CD4-positive, CD25-positive, alpha-beta regulatory T cell (primary cell): Measurements from ENCODE around the gene KAT2B. TPM values are rescaled to one million over a fixed set of nuclear protein-coding genes. Genes with fewer than 3 reads are reported as not detected.
A peak's percentile ranks its signal among the peaks of the same experiment; 100 is the strongest.

ENCODE experiments used
- ATAC-seq, 2 donors: fragments of 150-1000 bp; cut with Tn5 transposase; one replicate each; pipeline ENCODE4 v1.10.0; 2021; ENCODE audit warnings: low read depth in 2 of 2, moderate number of reproducible peaks in 2 of 2, moderate library complexity in 1 of 2
- DNase-seq, 3 donors: peaks; one replicate each; pipeline versions ENCODE4 v3.0.0 to v3.0.0-alpha.2; 2012 to 2022; ENCODE audit warnings: mixed read lengths in 1 of 3
- H3K27ac ChIP-seq: one replicate; pipeline ENCODE4 v1.7.0; 2013; ENCODE audit warnings: mild to moderate bottlenecking, low read length; ENCODE audit not compliant: insufficient read depth, poor library complexity, severe bottlenecking
- H3K27me3 ChIP-seq: one replicate; pipeline ENCODE4 v1.7.0; 2013; ENCODE audit warnings: low read length; ENCODE audit not compliant: control insufficient read depth, insufficient read depth
- H3K36me3 ChIP-seq: one replicate; pipeline ENCODE4 v1.7.0; 2013; ENCODE audit warnings: mild to moderate bottlenecking, low read length, moderate library complexity; ENCODE audit not compliant: control insufficient read depth, insufficient read depth
- H3K4me1 ChIP-seq: 2 replicates; pipeline ENCODE4 v1.7.0; 2013; ENCODE audit warnings: mild to moderate bottlenecking, low read length; ENCODE audit not compliant: insufficient read depth, control insufficient read depth, poor library complexity, severe bottlenecking
- H3K4me3 ChIP-seq: one replicate; pipeline ENCODE4 v1.7.0; 2013; ENCODE audit warnings: low read depth, mild to moderate bottlenecking, low read length, moderate library complexity
- H3K9me3 ChIP-seq, 2 experiments: 1 replicate in 1 of 2; 2 replicates in 1 of 2; pipeline ENCODE4 v1.7.0; 2013; ENCODE audit warnings: low read length in 2 of 2, mild to moderate bottlenecking in 1 of 2, moderate library complexity in 1 of 2; ENCODE audit not compliant: control insufficient read depth in 2 of 2
- H3K27ac Mint-ChIP-seq, 3 donors: one replicate each; pipeline ENCODE4 v1.8.0; 2020 to 2022; ENCODE audit warnings: mild to moderate bottlenecking in 3 of 3, mixed read lengths in 3 of 3, moderate library complexity in 2 of 3
- H3K27me3 Mint-ChIP-seq: one replicate; pipeline ENCODE4 v1.8.0; 2022; ENCODE audit warnings: mild to moderate bottlenecking, mixed read lengths
- H3K36me3 Mint-ChIP-seq: one replicate; pipeline ENCODE4 v1.8.0; 2020; ENCODE audit warnings: mixed read lengths
- H3K4me1 Mint-ChIP-seq, 4 donors: one replicate each; pipeline ENCODE4 v1.8.0; 2020 to 2022; ENCODE audit warnings: mixed read lengths in 4 of 4, mild to moderate bottlenecking in 1 of 4
- H3K4me3 Mint-ChIP-seq, 4 donors: one replicate each; pipeline ENCODE4 v1.8.0; 2020 to 2022; ENCODE audit warnings: mild to moderate bottlenecking in 4 of 4, mixed read lengths in 4 of 4, moderate library complexity in 3 of 4
- H3K9me3 Mint-ChIP-seq, 7 donors: one replicate each; pipeline ENCODE4 v1.8.0; 2020 to 2022; ENCODE audit warnings: mixed read lengths in 7 of 7, mild to moderate bottlenecking in 3 of 7, moderate library complexity in 2 of 7
- polyA plus RNA-seq, 4 donors: library from polyadenylated mRNA; unstranded; fragments of 300-500 nt; fragmentation: Illumina TruSeq; gene quantifications; one replicate each; pipeline ENCODE4 v1.2.3, GENCODE V29; 2021
- total RNA-seq: library from RNA; stranded (reverse); gene quantifications from one replicate; pipeline ENCODE4 v1.2.3, GENCODE V29; 2022

The KAT2B gene
- total and polyA plus RNA-seq, 5 donors from 2014 or later, result 5.7 to 185 (median 8.7) TPM

DNA sequence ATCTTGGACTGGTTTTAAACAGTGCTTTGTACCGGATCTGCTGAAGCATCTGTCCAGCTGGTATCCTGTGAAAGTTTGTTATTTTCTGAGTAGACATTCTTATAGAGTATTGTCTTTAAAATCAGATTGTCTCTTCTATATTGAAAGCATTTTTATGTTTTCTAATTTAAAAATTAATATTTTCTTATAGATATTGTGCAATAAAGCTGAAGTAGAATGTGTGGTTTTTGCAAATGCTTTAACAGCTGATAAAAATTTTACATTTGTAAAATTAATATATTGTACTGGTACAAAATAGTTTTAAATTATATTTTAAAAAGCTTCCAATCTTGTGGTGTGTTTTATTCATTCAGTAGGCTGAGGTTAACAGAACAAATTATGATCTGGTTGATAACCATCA is 113.8 kb downstream of the KAT2B start:
- H3K27ac ChIP-seq, result no peak overlapping the region
- H3K4me1 ChIP-seq, result no peaks in the 10 kb centered on the region
- H3K4me3 ChIP-seq, result no peak overlapping the region
- no peak overlapping the region for H3K4me3 Mint-ChIP-seq
- peaks cover 0 to 19% (median 5%) of the 10 kb centered on the region in 4 donors for H3K4me1 Mint-ChIP-seq
- H3K27me3 ChIP-seq, result no peaks in the 10 kb centered on the region
- H3K36me3 ChIP-seq, result peaks cover 41% of the 10 kb centered on the region
- no peaks in the 10 kb centered on the region for H3K27me3 Mint-ChIP-seq
- no peak overlapping the region for H3K27ac Mint-ChIP-seq
- no peak for DNase-seq
- H3K9me3 ChIP-seq, result no peaks in the 10 kb centered on the region
- H3K36me3 Mint-ChIP-seq, result peaks cover 17% of the 10 kb centered on the region
- no peak for ATAC-seq
- H3K9me3 Mint-ChIP-seq, result no peaks in the 10 kb centered on the region

DNA sequence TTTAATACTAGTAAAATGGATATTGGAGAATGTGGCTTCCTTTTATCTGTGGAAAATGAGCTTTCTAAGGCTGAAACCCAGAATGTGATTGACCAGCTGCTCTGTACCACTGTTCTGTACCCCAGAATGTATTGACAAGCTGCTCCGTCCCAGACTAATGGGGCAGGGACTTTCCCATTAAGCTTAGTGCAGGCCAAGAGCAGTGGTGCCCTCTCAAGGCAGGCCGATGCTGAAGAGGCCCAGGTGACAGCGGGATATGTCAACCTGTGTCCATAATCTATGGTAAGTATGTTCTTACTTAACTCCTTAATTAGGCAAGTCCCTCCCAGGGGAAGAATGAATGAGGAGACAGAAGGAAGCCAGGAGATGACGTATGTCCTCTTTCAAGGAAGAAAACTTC is 114.7 kb downstream of the KAT2B start:
- no peaks in the 10 kb centered on the region for H3K9me3 Mint-ChIP-seq
- Histone ChIP-seq H3K4me3 (no peak overlapping the region), H3K9me3 (no peaks in the 10 kb centered on the region), H3K27ac (no peak overlapping the region), H3K4me1 (peaks cover 1% of the 10 kb centered on the region), H3K27me3 (no peaks in the 10 kb centered on the region), H3K36me3 (peaks cover 34% of the 10 kb centered on the region)
- no peaks in the 10 kb centered on the region for H3K27me3 Mint-ChIP-seq
- DNase-seq, result no peak
- H3K27ac Mint-ChIP-seq, result peak overlapping the region in 1 of 3 donors; percentile 25
- peaks cover 5 to 25% (median 9%) of the 10 kb centered on the region in 4 donors for H3K4me1 Mint-ChIP-seq
- H3K36me3 Mint-ChIP-seq, result peaks cover 13% of the 10 kb centered on the region
- H3K4me3 Mint-ChIP-seq, result no peak overlapping the region
- ATAC-seq, result no peak

DNA sequence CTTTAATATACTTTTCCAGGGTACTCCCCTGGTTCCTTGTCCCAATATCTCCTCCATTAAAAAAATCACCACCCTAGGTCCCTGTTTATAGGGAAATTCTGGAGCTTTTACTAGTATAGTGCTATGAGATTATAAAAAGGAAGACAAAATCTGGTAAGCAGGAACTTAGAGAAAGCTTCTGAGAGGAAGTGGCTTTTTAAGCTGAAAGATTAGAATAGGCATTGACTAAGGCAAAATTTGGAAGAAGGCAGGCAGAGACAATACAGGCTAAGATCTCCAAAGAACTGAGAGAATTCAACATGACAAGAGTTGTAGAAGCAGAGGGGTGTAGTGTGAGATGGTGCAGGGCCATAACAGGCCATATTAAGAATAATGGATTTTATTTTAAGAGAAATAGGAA is 120.0 kb downstream of the KAT2B start:
- Mint-ChIP-seq H3K9me3 (peaks cover 0 to under 1% (median 0%) of the 10 kb centered on the region in 7 donors), H3K4me1 (peaks cover 16 to 32% (median 24%) of the 10 kb centered on the region in 4 donors), H3K27me3 (no peaks in the 10 kb centered on the region), H3K36me3 (no peaks in the 10 kb centered on the region), H3K27ac (peak overlapping the region; percentile 3 to 48 (median 11)), H3K4me3 (peak overlapping the region in 1 of 4 donors; percentile 4)
- H3K27me3 ChIP-seq, result no peaks in the 10 kb centered on the region
- DNase-seq, result peak in 1 of 3 donors; percentile 39
- peak in 1 of 2 donors; percentile 57 for ATAC-seq
- H3K4me3 ChIP-seq, result peak overlapping the region; percentile 28
- no peaks in the 10 kb centered on the region for H3K36me3 ChIP-seq
- H3K27ac ChIP-seq, result no peak overlapping the region
- no peaks in the 10 kb centered on the region for H3K9me3 ChIP-seq
- peaks cover 11% of the 10 kb centered on the region for H3K4me1 ChIP-seq

DNA sequence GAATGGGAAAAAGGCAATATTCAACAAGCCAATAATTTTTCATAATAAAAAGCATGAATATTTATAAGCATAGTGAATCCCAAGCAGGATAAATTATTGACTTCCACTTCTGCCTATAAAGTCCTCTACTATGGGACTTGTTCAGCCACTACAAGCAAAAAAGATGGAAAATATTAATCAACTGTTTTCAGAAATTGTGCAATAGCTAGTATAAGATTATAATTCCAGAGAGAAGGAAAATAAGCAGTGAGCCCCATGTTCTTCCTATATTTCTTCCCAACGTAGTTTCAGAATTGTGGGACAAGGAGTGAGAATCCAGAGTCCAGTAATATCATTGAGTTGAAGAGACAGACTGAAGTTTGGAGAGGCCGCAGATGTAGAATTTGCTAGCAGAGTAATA is 121.5 kb downstream of the KAT2B start:
- H3K9me3 ChIP-seq, result no peaks in the 10 kb centered on the region
- no peak for DNase-seq
- Mint-ChIP-seq H3K4me3 (no peak overlapping the region), H3K9me3 (peaks cover 0 to 1% (median 0%) of the 10 kb centered on the region in 7 donors), H3K27me3 (no peaks in the 10 kb centered on the region), H3K4me1 (peaks cover 16 to 36% (median 25%) of the 10 kb centered on the region in 4 donors), H3K27ac (no peak overlapping the region), H3K36me3 (no peaks in the 10 kb centered on the region)
- peaks cover 11% of the 10 kb centered on the region for H3K4me1 ChIP-seq
- H3K27me3 ChIP-seq, result no peaks in the 10 kb centered on the region
- no peak overlapping the region for H3K4me3 ChIP-seq
- H3K36me3 ChIP-seq, result no peaks in the 10 kb centered on the region
- no peak overlapping the region for H3K27ac ChIP-seq
- ATAC-seq, result no peak

DNA sequence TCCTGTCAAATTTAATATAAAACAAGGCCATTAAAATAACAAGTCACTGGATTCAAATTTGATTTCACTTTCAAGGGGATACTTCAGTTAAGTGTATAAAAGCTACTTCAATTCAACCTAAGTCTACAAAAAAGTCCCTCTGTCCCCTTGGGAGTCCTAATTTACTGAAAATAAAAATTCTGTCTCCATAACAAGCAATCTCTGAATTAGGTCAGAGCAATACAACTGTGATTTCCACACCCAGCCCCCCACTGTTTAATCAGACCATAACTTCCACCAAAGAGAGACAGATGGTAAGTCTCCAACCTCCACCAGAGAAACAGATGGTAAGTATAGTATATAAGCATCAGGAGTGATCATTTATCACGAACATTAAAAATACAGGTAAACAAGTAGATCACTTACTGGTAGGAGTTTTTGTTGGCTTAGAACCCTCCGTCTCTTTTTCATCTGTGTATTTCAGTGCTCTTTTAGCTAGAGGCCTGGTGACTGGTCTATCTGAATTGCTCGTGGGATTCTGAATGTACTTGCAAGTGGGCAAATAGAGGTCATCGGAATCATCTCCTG is 133.7 kb downstream of the KAT2B start:
- H3K4me1 Mint-ChIP-seq, result peaks cover 0 to 5% (median 0%) of the 10 kb centered on the region in 4 donors
- ATAC-seq (no peak), DNase-seq (no peak)
- no peaks in the 10 kb centered on the region for H3K27me3 Mint-ChIP-seq
- Histone ChIP-seq H3K4me3 (no peak overlapping the region), H3K9me3 (no peaks in the 10 kb centered on the region), H3K36me3 (no peaks in the 10 kb centered on the region), H3K27me3 (no peaks in the 10 kb centered on the region), H3K4me1 (no peaks in the 10 kb centered on the region), H3K27ac (no peak overlapping the region)
- peak overlapping the region in 1 of 3 donors; percentile 20 for H3K27ac Mint-ChIP-seq
- no peak overlapping the region for H3K4me3 Mint-ChIP-seq
- peaks cover 9% of the 10 kb centered on the region for H3K36me3 Mint-ChIP-seq
- no peaks in the 10 kb centered on the region for H3K9me3 Mint-ChIP-seq

DNA sequence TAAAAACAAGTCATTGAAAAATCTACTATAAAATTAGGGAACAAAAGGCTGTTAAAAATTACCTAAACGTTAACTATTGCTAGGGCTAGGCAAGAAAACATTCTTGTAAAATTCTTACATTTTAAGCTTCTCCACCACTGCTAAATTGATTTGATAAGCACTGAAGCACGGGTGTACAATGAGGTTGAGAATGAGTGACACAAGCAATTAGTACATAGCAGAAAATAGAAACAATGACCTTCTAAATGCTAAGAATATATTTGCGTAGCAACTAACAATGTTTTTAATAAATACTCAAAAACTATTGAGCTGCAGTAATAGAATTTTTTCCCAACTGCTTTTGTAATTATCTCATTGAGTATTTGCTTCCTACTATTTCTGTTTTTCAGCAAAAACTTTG is 141.0 kb downstream of the KAT2B start:
- ATAC-seq (no peak), DNase-seq (no peak)
- no peaks in the 10 kb centered on the region for H3K27me3 Mint-ChIP-seq

DNA sequence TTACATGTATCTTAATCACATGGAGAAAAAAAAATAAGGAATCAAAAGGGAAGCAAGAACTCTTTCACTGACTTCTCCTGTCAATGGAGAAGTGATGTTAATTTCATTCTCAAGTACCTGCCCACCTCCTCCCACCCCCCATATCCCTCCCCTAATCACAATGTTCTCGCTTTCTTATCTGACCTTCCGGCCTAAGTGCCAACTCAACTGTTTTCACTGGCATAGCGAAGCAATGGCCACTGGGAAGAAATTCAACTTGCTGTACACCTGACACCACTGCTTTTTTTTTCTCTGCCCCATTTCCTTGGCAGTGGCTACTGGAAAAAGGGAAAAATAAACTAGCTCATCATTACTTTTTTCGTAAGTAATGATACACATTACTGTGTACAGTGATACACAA is 142.0 kb downstream of the KAT2B start:
- Mint-ChIP-seq H3K36me3 (no peaks in the 10 kb centered on the region), H3K9me3 (peaks cover 0 to 1% (median 0%) of the 10 kb centered on the region in 7 donors), H3K4me1 (peaks cover 0 to 20% (median 3%) of the 10 kb centered on the region in 4 donors), H3K4me3 (no peak overlapping the region), H3K27ac (no peak overlapping the region), H3K27me3 (no peaks in the 10 kb centered on the region)
- peaks cover 13% of the 10 kb centered on the region for H3K4me1 ChIP-seq
- no peaks in the 10 kb centered on the region for H3K36me3 ChIP-seq
- DNase-seq (no peak), ATAC-seq (no peak)
- H3K27ac ChIP-seq, result no peak overlapping the region
- no peaks in the 10 kb centered on the region for H3K27me3 ChIP-seq
- H3K4me3 ChIP-seq, result no peak overlapping the region
- no peaks in the 10 kb centered on the region for H3K9me3 ChIP-seq

More for the DNA sequence above, 141.0 kb downstream of the KAT2B start:
- H3K36me3 Mint-ChIP-seq, result no peaks in the 10 kb centered on the region
- H3K27ac ChIP-seq, result no peak overlapping the region
- H3K4me3 Mint-ChIP-seq, result no peak overlapping the region
- H3K27me3 ChIP-seq, result no peaks in the 10 kb centered on the region
- H3K4me3 ChIP-seq, result no peak overlapping the region
- H3K4me1 Mint-ChIP-seq, result peaks cover 0 to 20% (median 3%) of the 10 kb centered on the region in 4 donors
- peaks cover 0 to 1% (median 0%) of the 10 kb centered on the region in 7 donors for H3K9me3 Mint-ChIP-seq
- H3K36me3 ChIP-seq, result no peaks in the 10 kb centered on the region
- peaks cover 6% of the 10 kb centered on the region for H3K4me1 ChIP-seq
- no peak overlapping the region for H3K27ac Mint-ChIP-seq
- no peaks in the 10 kb centered on the region for H3K9me3 ChIP-seq

DNA sequence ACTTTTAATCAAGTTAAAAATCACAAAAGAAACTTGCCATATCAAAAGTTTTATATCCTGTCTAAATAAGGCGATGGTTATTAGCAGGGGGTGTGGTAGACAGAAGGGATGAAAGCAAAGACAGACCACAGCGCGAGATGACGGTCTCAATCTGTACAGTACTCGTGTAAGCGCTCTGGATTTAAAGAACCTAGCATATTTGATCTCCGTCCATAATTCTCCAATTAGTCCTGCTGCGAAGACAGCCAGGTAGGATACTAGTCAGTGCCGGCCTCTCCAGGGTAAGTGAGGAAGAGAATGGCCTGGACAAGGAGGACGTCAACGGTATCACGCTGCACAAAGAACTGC is 145.1 kb downstream of the KAT2B start:
- H3K27me3 Mint-ChIP-seq, result no peaks in the 10 kb centered on the region
- Histone ChIP-seq H3K36me3 (no peaks in the 10 kb centered on the region), H3K27ac (peak overlapping the region; percentile 99), H3K27me3 (no peaks in the 10 kb centered on the region), H3K9me3 (no peaks in the 10 kb centered on the region), H3K4me1 (peaks cover 20% of the 10 kb centered on the region), H3K4me3 (peak overlapping the region; percentile 95)
- no peak overlapping the region for H3K27ac Mint-ChIP-seq
- ATAC-seq (no peak), DNase-seq (peak; percentile 4 to 75 (median 41))
- H3K4me1 Mint-ChIP-seq, result peaks cover 3 to 12% (median 6%) of the 10 kb centered on the region in 4 donors
- H3K9me3 Mint-ChIP-seq, result no peaks in the 10 kb centered on the region
- H3K4me3 Mint-ChIP-seq, result no peak overlapping the region
- H3K36me3 Mint-ChIP-seq, result no peaks in the 10 kb centered on the region
